ENCODE data around the gene LRMDA.

DNA sequence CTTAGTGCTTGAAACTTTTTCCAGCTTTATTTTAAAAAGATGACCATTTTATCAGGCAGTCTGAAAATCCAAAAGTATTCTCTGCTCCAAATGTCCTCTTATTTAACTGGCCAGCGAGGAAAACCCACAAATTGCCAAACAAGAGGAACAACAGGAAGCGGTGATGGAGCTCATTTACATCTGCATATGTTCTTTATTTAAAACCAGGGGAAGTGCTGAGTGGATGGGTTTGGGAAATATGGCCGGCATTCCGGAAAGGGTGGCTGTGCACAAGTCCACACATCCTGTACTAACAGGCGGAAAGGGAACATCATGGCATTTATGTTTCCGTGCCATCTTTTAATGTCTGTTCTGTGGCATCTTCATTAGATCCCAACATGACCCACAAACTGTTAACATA is 974.5 kb downstream of the LRMDA start:
- TF ChIP-seq, protein P1, sequence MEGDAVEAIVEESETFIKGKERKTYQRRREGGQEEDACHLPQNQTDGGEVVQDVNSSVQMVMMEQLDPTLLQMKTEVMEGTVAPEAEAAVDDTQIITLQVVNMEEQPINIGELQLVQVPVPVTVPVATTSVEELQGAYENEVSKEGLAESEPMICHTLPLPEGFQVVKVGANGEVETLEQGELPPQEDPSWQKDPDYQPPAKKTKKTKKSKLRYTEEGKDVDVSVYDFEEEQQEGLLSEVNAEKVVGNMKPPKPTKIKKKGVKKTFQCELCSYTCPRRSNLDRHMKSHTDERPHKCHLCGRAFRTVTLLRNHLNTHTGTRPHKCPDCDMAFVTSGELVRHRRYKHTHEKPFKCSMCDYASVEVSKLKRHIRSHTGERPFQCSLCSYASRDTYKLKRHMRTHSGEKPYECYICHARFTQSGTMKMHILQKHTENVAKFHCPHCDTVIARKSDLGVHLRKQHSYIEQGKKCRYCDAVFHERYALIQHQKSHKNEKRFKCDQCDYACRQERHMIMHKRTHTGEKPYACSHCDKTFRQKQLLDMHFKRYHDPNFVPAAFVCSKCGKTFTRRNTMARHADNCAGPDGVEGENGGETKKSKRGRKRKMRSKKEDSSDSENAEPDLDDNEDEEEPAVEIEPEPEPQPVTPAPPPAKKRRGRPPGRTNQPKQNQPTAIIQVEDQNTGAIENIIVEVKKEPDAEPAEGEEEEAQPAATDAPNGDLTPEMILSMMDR (conservative IDR thresholded peaks at IDR 0.05; ENCODE audit: low read depth, low read length): no peak
- no peak for TF ChIP-seq EZH2 (IDR thresholded peaks at IDR 0.05; ENCODE audit: low read length, unreplicated experiment)
